ENCODE results near the gene S100A4.

DNA sequence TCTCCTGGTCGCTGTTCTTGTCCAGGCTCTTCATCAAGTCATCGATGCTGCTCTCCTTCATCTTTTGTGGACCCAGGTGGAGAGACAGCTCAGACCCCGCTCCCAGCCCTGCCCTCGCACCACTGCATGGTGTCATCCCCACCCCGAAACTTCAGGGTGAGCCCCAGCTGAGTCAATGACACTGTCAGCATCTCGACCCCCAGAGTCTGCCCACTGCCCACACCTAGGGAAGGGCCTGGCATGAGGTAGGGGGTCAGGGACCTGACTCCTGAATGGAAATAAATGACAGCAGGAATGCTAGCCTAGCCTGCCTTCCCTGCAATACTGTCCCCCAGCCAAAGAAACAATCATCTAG, 8.3 kb downstream of the S100A4 start:
- TF ChIP-seq POLR2A (IDR thresholded peaks at IDR 0.05): no peak
- TF ChIP-seq, protein P1, sequence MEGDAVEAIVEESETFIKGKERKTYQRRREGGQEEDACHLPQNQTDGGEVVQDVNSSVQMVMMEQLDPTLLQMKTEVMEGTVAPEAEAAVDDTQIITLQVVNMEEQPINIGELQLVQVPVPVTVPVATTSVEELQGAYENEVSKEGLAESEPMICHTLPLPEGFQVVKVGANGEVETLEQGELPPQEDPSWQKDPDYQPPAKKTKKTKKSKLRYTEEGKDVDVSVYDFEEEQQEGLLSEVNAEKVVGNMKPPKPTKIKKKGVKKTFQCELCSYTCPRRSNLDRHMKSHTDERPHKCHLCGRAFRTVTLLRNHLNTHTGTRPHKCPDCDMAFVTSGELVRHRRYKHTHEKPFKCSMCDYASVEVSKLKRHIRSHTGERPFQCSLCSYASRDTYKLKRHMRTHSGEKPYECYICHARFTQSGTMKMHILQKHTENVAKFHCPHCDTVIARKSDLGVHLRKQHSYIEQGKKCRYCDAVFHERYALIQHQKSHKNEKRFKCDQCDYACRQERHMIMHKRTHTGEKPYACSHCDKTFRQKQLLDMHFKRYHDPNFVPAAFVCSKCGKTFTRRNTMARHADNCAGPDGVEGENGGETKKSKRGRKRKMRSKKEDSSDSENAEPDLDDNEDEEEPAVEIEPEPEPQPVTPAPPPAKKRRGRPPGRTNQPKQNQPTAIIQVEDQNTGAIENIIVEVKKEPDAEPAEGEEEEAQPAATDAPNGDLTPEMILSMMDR (IDR thresholded peaks at IDR 0.05): no peak

All from vagina (tissue), 2 donors.